Ishikawa (cell line): ENCODE data around the gene PCDHGA8.
A peak's percentile ranks its signal among the peaks of the same experiment; 100 is the strongest.

Source experiments
- CEBPB ChIP-seq: IDR thresholded peaks from 2 replicates; pipeline ENCODE4 v1.6.1; 2012
- CREB1 ChIP-seq: IDR thresholded peaks from 2 replicates; pipeline ENCODE4 v1.6.1; 2012; ENCODE audit warnings: low read depth
- EGR1 ChIP-seq: IDR thresholded peaks from 2 replicates; pipeline ENCODE4 v1.6.1; 2012
- EP300 ChIP-seq: IDR thresholded peaks from 2 replicates; pipeline ENCODE4 v1.6.1; 2012; ENCODE audit warnings: borderline replicate concordance
- FOXM1 ChIP-seq: IDR thresholded peaks from 2 replicates; pipeline ENCODE4 v1.6.1; 2012; ENCODE audit warnings: low read depth, borderline replicate concordance
- MAX ChIP-seq: IDR thresholded peaks from 2 replicates; pipeline ENCODE4 v1.6.1; 2012
- NFIC ChIP-seq: IDR thresholded peaks from 2 replicates; pipeline ENCODE4 v1.6.1; 2012
- RAD21 ChIP-seq: IDR thresholded peaks from 2 replicates; pipeline ENCODE4 v1.6.1; 2012; ENCODE audit warnings: low read depth
- REST ChIP-seq: IDR thresholded peaks from 2 replicates; pipeline ENCODE4 v1.6.1; 2012; ENCODE audit warnings: low read depth, mild to moderate bottlenecking
- TAF1 ChIP-seq: IDR thresholded peaks from 2 replicates; pipeline ENCODE4 v1.6.1; 2012; ENCODE audit warnings: low read depth, mild to moderate bottlenecking
- TCF12 ChIP-seq: IDR thresholded peaks from 2 replicates; pipeline ENCODE4 v1.6.1; 2012; ENCODE audit warnings: low read depth
- TEAD4 ChIP-seq: IDR thresholded peaks from 2 replicates; pipeline ENCODE4 v1.6.1; 2012
- USF1 ChIP-seq: IDR thresholded peaks from 2 replicates; pipeline ENCODE4 v1.6.1; 2012
- YY1 ChIP-seq: IDR thresholded peaks from 2 replicates; pipeline ENCODE4 v1.6.1; 2012; ENCODE audit warnings: low read depth
- ZBTB7A ChIP-seq: IDR thresholded peaks from 2 replicates; pipeline ENCODE4 v1.6.1; 2012; ENCODE audit warnings: low read depth

Gene PCDHGA8

DNA sequence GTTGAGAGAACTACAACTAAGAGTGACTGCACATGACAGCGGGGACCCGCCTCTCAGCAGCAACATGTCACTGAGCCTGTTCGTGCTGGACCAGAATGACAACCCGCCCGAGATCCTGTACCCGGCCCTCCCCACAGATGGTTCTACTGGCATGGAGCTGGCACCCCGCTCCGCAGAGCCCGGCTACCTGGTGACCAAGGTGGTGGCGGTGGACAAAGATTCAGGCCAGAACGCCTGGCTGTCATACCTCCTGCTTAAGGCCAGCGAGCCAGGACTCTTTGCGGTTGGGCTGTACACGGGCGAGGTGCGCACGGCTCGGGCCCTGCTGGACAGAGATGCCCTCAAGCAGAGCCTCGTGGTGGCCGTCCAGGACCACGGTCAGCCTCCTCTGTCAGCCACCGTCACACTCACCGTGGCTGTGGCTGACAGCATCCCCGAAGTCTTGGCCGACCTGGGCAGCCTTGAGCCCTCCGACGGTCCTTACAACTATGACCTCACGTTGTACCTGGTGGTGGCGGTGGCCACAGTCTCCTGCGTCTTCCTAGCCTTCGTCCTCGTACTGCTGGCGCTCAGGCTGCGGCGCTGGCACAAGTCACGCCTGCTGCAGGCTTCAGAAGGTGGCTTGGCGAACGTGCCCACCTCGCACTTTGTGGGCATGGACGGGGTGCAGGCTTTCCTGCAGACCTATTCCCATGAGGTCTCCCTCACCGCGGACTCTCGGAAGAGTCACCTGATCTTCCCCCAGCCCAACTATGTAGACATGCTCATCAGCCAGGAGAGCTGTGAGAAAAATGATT lies 7.8 kb upstream of the PCDHGA8 start:
- TF ChIP-seq USF1 (no peak), CREB1 (no peak), CEBPB (no peak), NFIC (no peak), RAD21 (no peak), TAF1 (no peak), FOXM1 (no peak), TEAD4 (no peak), EP300 (no peak), REST (no peak), YY1 (no peak), TCF12 (no peak), EGR1 (no peak), ZBTB7A (no peak), MAX (no peak)

GRCh38 chr5:141387557-141388311 lies 4.7 kb upstream of the PCDHGA8 start, which contains the start of gene PCDHGB4:
PCDHGB4 (plus strand) TSS chr5:141387698; CDS start chr5:141387885, 187 bp downstream.
- TF ChIP-seq RAD21 = peak; percentile 52

- TF ChIP-seq EP300 (no peak), CEBPB (peak; percentile 76)
These were observed 3.8 kb upstream of the PCDHGA8 start for GRCh38 chr5:141388661-141389060.

DNA sequence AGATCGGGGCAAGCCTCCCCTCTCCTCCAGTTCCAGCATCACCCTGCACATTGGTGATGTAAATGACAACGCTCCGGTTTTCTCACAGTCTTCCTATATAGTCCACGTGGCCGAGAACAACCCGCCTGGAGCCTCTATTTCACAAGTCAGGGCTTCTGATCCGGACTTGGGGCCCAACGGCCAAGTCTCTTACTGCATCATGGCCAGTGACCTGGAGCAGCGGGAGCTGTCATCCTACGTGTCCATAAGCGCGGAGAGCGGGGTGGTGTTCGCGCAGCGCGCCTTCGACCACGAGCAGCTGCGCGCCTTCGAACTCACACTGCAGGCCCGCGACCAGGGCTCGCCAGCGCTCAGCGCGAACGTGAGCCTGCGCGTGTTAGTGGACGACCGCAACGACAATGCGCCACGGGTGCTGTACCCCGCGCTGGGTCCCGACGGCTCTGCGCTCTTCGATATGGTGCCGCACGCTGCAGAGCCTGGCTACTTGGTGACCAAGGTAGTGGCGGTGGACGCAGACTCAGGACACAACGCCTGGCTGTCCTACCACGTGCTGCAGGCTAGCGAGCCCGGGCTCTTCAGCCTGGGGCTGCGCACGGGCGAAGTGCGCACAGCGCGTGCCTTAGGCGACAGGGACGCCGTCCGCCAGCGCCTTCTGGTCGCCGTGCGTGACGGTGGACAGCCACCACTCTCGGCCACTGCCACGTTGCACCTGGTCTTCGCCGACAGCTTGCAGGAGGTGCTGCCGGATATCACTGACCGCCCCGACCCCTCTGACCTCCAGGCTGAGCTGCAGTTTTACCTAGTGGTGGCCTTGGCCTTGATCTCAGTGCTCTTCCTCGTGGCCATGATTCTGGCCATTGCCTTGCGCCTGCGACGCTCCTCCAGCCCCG lies 3.0 kb upstream of the PCDHGA8 start:
- TF ChIP-seq USF1 (no peak), RAD21 (no peak)

GRCh38 chr5:141393267-141393666 lies 834 bp downstream of the PCDHGA8 start:
- TF ChIP-seq CREB1 = no peak
- no peak for TF ChIP-seq USF1
- TF ChIP-seq YY1 = no peak
- no peak for TF ChIP-seq CEBPB
- TF ChIP-seq REST = no peak
- TF ChIP-seq ZBTB7A = no peak
